DMS153 (cell line): ENCODE results near the gene TMEM215.
"Not testable (repeated sequence)": the region's sequence is repeated elsewhere in the genome, so short reads cannot be mapped to it uniquely, and the experiment has no call there.

Experiments
- DNase-seq: peaks from one replicate; lab custom pipeline; 2025; lab: John Stamatoyannopoulos, UW

TMEM215 gene, protein sequence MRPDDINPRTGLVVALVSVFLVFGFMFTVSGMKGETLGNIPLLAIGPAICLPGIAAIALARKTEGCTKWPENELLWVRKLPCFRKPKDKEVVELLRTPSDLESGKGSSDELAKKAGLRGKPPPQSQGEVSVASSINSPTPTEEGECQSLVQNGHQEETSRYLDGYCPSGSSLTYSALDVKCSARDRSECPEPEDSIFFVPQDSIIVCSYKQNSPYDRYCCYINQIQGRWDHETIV

DNA sequence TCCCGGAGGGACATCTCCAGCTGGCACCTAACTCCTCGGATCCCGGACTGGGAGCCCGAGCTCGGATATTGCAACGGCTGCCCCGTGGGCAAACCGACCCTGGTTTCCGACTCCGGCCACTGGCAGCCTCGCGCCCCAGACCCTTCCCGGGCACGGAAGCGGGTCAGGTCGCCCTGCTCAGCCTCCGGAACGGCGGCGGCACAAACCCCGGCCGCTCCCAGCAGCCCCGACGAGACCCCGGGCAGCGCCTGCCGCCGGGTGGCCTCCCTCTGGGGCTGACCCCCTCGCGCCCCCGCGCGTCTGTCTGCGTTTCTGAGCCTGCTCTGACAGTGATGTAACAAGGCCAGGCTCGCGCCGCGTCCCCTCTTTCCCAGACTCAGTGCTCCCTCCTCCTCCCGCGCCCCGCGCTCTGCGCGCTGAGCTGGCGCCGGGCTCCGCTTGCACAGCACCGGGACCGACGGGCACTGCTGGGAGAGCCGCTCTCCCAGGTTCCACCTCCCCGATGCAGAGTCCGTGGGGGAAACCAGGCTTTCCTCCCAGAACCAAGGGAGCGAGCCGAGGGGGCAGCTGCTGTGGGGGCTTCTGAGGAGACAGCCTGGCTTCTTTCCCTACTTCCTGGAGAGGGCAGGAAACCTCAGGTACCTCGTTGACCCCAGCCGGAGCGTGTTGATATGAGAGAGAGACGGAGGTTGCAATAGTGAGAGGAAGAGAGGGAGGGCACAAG lies at the start of gene TMEM215:
TMEM215 (plus strand) TSS at position 373 of the 724 bp plus-strand sequence. CDS start 644 bp downstream, outside the sequence.
- DNase-seq: no peak

GRCh38 chr9:32735476-32735875 lies 47.9 kb upstream of the TMEM215 start:
- DNase-seq: no peak

GRCh38 chr9:32737378-32737777 lies 46.0 kb upstream of the TMEM215 start:
- no peak for DNase-seq

GRCh38 chr9:32738501-32739172 lies 44.7 kb upstream of the TMEM215 start:
- no peak for DNase-seq

DNA sequence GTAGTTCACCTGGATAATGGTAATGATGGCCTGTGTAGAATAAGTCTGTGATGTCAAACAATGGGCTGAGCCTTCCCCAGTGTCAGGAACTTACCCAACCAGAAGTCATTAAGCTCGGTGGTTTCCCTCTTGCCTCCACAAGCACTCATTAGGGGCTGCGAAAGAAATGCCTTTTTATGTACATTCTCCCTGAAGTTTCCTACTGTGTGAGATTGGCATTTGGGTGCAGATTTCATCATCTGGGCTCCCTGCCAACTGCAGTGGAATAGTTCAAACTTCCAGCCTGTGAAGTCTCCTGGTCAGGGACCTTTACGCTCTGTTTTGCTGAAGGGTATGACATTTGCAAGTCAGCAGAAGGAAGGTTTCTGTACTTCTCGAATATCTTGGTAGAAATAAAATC lies 41.6 kb upstream of the TMEM215 start:
- DNase-seq: no peak

DNA sequence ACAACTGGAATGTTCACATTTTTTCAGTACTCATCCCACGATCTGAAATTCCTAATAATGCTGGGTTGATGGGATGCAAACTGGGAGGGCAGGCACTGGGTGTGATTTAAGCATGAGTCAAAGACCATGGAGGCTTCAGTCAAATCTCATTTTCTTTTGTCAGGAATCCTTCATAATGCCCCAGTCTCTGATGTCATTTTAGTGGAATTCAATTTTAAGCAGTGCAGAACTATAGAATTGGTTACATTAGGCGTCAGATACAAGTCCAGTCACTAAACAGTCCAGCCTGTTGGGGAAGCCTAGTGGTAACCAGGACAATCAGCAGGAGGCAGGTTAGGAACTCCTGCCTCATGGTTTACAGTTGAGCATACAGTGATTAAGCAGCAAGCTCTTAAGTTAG lies 41.0 kb upstream of the TMEM215 start:
- DNase-seq: no peak

DNA sequence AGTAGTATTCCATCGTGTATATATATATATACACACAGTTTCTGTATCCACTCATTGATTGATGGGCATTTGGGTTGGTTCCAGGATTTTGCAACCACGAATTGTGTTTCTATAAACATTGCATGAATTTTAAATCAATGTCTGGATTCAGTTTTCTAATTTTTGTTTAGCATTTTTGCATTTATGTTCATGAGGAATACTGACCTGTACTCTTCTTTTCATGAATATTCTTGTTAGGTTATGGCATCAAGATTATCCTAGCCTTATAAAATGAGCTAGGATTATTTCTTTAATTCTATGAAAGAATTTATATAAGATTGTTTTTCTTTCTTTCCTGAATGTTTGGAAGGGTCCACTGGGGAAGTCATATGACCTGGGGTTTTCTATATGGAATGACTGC lies 35.3 kb upstream of the TMEM215 start:
- no peak for DNase-seq

- DNase-seq: no peak
Observed at GRCh38 chr9:32755730-32756129, 27.6 kb upstream of the TMEM215 start.

DNA sequence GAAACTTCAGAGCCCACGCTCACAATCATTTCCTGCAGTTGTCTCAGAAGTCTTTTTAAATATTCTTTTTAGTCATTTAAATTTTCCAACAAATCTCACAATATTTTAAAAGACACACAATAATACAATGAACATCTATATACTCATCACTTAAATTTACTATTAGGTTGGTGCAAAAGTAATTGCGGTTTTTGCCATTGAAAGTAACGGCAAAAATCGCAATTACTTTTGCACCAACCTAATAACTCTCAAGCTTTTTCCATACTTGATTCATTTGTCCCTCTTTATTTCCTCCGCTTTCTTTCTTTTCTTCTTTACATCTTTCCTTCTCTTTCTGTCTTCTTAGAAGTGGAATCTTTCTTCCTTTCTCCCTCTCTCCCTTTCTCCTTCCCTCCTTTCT lies 19.2 kb upstream of the TMEM215 start:
- no peak for DNase-seq

- DNase-seq: no peak
Observed at GRCh38 chr9:32775283-32775682, 8.1 kb upstream of the TMEM215 start.

GRCh38 chr9:32776201-32776600 lies 7.1 kb upstream of the TMEM215 start:
- no peak for DNase-seq

GRCh38 chr9:32782476-32783167 lies 718 bp upstream of the TMEM215 start:
- no peak for DNase-seq

DNA sequence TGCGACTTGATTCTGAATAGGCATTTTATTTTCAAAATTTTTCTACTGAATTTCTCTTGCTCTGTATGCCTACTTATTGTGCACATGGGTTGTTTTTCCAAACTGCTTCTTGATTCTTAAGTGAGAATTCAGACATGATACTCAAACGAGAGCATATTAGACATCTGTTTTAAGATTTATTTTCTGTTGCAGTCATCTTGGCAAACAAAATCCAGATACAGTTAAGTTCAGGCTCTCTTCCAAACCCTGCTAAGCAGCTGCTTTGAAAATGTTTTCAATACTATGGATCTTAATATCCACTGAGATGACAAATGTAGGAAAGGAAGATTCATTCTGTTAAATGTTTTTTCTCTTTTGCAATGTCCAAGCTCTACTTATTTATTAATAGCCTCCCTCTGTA lies 4.5 kb downstream of the TMEM215 start:
- no peak for DNase-seq

DNA sequence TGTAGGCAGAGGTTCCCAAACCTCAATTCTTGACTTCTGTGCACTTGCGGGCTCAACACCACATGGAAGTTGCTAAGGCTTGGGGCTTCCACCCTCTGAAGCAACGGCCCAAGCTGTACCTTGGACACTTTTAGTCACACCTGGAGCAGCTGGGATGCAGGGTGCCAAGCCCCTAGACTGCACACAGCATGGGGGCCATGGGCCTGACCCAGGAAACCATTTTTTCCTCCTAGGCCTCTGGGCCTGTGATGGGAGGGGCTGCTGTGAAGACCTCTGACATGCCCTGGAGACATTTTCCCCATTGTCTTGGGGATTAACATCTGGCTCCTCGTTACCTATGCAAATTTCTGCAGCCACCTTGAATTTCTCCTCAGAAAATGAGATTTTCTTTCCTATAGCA lies 12.7 kb downstream of the TMEM215 start:
- not testable (repeated sequence) for DNase-seq

GRCh38 chr9:32801530-32801929 lies 18.2 kb downstream of the TMEM215 start:
- no peak for DNase-seq

DNA sequence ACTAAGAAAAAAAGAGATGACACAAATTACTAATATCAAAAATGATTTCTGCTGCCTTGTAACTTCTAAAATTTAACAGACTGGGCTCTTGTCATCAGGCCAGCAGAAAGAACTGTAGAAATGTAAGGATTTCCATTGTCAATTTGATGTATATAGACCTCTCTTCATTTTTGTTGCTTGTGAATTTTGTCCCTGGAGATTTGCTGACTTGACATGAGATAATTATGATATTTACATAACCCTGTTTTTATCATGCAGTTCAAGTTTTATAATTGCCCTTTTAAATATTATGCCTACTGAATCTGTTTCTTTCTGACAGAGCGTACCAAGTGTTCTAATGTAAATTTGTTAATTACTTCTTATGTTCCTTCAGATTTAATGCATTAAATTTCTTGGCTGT lies 23.9 kb downstream of the TMEM215 start:
- no peak for DNase-seq

DNA sequence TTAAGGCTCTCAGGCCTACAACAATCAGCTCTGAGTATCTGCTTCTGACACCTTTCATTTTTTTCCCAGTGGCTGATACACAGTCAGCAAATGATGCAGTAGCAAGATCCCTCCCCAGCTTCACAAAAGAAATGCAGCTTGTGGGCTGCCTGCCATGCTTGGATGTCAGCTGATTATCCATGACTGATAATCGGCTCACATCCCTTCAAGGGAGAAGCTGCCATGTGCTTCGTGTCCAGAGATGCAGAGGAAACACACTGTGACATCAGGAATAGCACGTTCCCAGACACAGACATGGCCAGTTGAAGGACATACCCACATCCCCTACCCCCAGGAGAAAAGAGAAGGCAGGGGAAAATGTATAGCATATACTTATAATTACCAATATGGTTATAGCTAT lies 27.9 kb downstream of the TMEM215 start:
- no peak for DNase-seq

DNA sequence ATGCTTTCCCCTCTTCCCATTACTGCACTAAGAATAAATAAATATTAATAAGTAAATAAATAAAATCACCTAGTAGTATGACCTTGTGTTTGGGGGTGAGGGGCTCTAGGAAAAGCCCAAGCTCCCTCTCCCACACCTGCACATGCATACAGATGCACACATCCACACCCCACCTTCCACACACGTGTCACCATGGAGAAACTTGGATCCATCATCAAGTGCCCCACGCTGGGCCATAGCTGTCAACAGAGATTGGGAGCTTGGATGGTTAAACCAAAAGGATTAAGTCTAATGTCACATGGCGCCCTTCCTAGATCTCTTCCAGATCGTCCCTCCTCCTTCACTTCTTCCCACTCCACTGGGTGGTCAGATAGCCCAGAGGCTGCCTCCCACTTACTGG lies 37.0 kb downstream of the TMEM215 start:
- DNase-seq: no peak

- no peak for DNase-seq
Observed at GRCh38 chr9:32823101-32823500, 39.8 kb downstream of the TMEM215 start.

DNA sequence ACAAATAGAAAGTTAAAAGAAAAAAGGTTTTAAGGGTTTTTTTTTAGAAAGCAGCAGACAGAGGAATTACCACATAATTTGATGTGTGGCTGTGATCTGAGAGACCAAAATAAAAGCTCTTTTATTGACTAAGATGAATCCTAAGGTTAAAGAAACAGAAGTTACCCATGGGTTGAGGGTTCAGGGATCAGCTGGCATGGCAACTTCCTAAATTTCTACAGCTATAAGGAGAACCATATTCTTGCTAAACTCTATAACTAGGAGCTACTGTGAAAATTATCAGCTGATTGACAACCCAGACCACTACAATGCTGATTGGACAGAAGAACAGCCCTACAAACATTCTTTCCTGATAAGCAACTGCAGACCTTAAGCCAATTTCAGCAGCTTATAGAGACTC lies 40.2 kb downstream of the TMEM215 start:
- DNase-seq: no peak

DNA sequence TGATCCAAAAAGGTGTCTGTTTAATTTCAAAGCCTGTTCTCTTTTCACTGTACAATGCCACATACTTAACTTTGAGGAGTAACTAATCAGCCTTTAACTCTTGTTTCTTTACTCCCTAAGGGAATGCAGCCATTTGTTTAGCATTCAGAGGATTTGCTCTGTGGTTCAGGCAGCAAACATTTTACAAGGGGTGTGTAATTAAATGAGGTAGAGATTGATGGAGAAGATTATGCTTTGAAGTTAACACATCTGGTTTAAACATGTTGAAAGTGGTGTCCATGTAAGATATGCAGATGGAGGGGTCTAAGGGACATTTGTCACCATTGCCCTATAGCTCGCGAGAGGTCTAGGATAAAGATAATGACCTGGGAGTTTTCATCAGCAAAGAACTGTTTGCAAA lies 41.9 kb downstream of the TMEM215 start:
- DNase-seq: no peak

- no peak for DNase-seq
Observed at GRCh38 chr9:32828861-32829260, 45.5 kb downstream of the TMEM215 start.

DNA sequence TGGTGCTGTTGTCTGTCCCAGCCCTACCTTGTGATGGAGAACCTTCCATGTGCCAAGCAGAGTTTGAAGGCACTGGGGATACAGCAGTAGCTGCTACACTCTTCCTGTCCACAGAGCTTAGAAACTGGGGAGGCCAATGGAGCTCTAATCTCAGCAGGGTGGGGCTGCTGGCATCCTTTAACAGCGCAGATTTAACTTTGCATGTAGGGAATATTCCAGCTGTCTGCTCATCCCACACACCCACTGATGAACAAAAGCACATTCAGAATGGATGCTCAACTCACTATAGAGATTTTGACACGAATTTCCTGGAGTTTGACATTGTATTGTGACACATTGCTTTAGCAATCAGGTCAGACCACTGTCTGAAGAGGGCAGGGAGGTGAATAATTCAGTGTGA lies 49.0 kb downstream of the TMEM215 start:
- no peak for DNase-seq
